Naive thymus-derived CD8-positive, alpha-beta T cell (primary cell): Measurements from ENCODE around the gene LRRK1. TPM values are rescaled to one million over a fixed set of nuclear protein-coding genes. Genes with fewer than 3 reads are reported as not detected.

ENCODE experiments used
- ATAC-seq, 2 donors: fragments of 150-1000 bp; cut with Tn5 transposase in 1 of 2; sonication (Bioruptor Pico), chemical (Tn5 transposase) in 1 of 2; 1 replicate in 1 of 2; 2 replicates in 1 of 2; pipeline ENCODE4 v1.10.0; 2021; ENCODE audit warnings: mild to moderate bottlenecking in 2 of 2, moderate library complexity in 2 of 2
- POLR2A ChIA-PET: fragments of 350-600 bp; sonication (Branson Sonifier 250); formaldehyde crosslinking; loops from one replicate; lab custom pipeline; 2021; ENCODE audit warnings: antibody characterized with exemption; lab: Charles Lee
- DNase-seq, 10 donors: peaks; one replicate each; pipeline versions ENCODE4 v3.0.0 to v3.0.0-alpha.2; 2020 to 2022
- H3K27ac Mint-ChIP-seq, 10 donors: one replicate each; pipeline ENCODE4 v1.8.0; 2020 to 2022; ENCODE audit warnings: mild to moderate bottlenecking in 10 of 10, mixed read lengths in 10 of 10, moderate library complexity in 4 of 10, inconsistent platforms in 1 of 10
- H3K27me3 Mint-ChIP-seq, 5 donors: one replicate each; pipeline ENCODE4 v1.8.0; 2021 to 2022; ENCODE audit warnings: mixed read lengths in 5 of 5
- H3K36me3 Mint-ChIP-seq, 3 donors: one replicate each; pipeline ENCODE4 v1.8.0; 2020 to 2022; ENCODE audit warnings: mixed read lengths in 3 of 3, mild to moderate bottlenecking in 2 of 3, inconsistent platforms in 1 of 3
- H3K4me1 Mint-ChIP-seq, 4 donors: one replicate each; pipeline ENCODE4 v1.8.0; 2021 to 2022; ENCODE audit warnings: mixed read lengths in 4 of 4
- H3K4me3 Mint-ChIP-seq, 10 donors: one replicate each; pipeline ENCODE4 v1.8.0; 2020 to 2022; ENCODE audit warnings: mild to moderate bottlenecking in 10 of 10, mixed read lengths in 10 of 10, moderate library complexity in 6 of 10, inconsistent platforms in 1 of 10
- H3K9me3 Mint-ChIP-seq, 9 donors: one replicate each; pipeline ENCODE4 v1.8.0; 2020 to 2022; ENCODE audit warnings: mixed read lengths in 9 of 9, mild to moderate bottlenecking in 3 of 9, inconsistent platforms in 1 of 9, moderate library complexity in 1 of 9
- polyA plus RNA-seq, 3 donors: library from polyadenylated mRNA; unstranded; fragments of 300-500 nt; fragmentation: Illumina TruSeq; gene quantifications; one replicate each; pipeline ENCODE4 v1.2.3, GENCODE V29; 2021
- total RNA-seq, 8 experiments: library from RNA in 2 of 8; stranded (reverse) in 2 of 8; gene quantifications; one replicate each; pipeline ENCODE4 v1.2.3 and lab custom pipeline; 2021 to 2026

The LRRK1 gene
- total and polyA plus RNA-seq, 5 experiments from 2014 or later = 0.78 to 2.7 TPM; not detected in 3

DNA sequence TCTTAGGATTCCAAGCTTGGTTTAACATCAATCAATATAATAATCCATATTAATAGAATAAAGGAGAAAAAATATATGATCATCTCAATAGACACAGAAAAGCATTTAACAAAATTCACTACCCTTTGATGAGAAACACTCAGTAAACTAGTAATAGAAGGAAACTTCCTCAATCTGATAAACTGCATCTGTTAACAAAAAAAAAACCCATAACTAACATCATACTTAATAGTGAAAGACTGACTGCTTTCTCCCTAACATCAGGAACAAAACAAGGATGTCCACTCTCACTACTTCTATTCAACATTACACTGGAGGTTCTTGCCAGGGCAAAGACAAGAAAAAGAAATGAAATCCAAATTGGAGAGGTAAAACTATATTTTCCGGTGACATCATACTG, 30.5 kb downstream of the LRRK1 start:
- H3K4me1 Mint-ChIP-seq = peaks cover 0 to 1% (median 0%) of the 10 kb centered on the region in 4 donors
- DNase-seq = no peak
- H3K9me3 Mint-ChIP-seq = peaks cover 0 to 3% (median 0%) of the 10 kb centered on the region in 9 donors
- H3K27me3 Mint-ChIP-seq = peaks cover 7 to 29% (median 12%) of the 10 kb centered on the region in 5 donors
- POLR2A ChIA-PET = no interaction called here
- peaks cover 0 to 4% (median 0%) of the 10 kb centered on the region in 3 donors for H3K36me3 Mint-ChIP-seq
- ATAC-seq = no peak
- no peak overlapping the region for H3K4me3 Mint-ChIP-seq
- no peak overlapping the region for H3K27ac Mint-ChIP-seq

DNA sequence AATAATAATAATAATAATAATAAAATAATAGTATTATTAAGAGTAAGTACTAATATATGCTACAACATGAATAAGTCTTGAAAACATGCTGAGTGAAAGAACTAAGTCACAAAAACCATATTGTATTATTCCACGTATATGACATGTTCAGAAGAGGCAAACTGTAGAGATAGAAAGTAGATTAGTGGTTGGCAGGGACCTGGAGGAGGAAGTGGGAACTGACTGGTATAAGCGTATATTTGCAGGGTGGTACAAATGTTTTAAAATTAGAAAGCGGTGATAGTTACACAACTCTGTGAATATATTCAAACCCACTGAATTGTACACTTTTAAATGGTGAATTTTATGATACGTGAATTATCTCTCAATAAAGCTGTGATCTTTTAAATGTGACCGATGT, 32.8 kb downstream of the LRRK1 start:
- no peak overlapping the region for H3K27ac Mint-ChIP-seq
- H3K36me3 Mint-ChIP-seq = peaks cover 0 to 4% (median 0%) of the 10 kb centered on the region in 3 donors
- H3K27me3 Mint-ChIP-seq = peaks cover 7 to 29% (median 14%) of the 10 kb centered on the region in 5 donors
- peaks cover 0 to 1% (median 0%) of the 10 kb centered on the region in 4 donors for H3K4me1 Mint-ChIP-seq
- no peak for DNase-seq
- POLR2A ChIA-PET = no interaction called here
- ATAC-seq = no peak
- H3K4me3 Mint-ChIP-seq = no peak overlapping the region
- peaks cover 0 to 3% (median 0%) of the 10 kb centered on the region in 9 donors for H3K9me3 Mint-ChIP-seq

GRCh38 chr15:100952566-100952965, 33.4 kb downstream of the LRRK1 start:
- ATAC-seq (no peak), DNase-seq (no peak)
- Mint-ChIP-seq H3K4me3 (no peak overlapping the region), H3K27ac (no peak overlapping the region), H3K9me3 (peaks cover 0 to 3% (median 0%) of the 10 kb centered on the region in 9 donors), H3K36me3 (peaks cover 0 to 4% (median 0%) of the 10 kb centered on the region in 3 donors), H3K27me3 (peaks cover 7 to 31% (median 12%) of the 10 kb centered on the region in 5 donors), H3K4me1 (peaks cover 0 to 1% (median 0%) of the 10 kb centered on the region in 4 donors)
- POLR2A ChIA-PET = no interaction called here

DNA sequence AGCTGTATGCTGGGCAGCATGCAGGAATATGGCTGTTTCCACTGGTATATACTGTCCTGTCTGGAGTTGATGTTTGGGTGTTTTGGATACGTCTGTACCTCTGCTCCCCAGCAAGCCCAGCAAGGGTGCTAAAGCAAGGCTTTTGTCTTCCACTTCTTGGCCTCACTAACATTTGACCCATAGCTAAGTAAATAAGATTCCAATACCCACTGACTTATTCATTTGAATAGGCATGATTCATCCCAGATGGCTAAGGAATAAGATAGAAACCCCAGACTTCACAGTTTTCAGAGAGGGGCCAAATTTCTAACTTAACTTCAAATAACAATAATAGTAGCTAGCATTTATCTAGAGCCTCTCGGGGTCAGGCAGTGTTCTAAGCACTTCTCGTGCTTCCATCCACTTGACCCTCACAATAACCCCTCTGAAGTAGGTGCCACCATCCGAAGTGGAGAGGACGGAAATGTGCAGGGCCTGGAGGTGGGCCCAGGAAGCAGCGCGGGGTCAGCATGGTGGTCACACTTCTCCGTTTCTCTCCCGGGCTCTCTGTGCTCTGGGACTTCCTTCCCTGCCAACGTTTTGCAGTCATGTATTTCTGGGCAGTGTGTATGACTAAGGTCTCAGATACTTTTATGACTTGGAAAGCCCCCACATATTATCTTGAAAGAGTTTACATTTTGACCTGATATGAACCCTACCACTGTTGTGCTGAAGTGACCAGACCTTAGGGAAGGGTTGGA, 39.3 kb downstream of the LRRK1 start:
- no peak for DNase-seq
- H3K27ac Mint-ChIP-seq = no peak overlapping the region
- peaks cover 4 to 36% (median 18%) of the 10 kb centered on the region in 5 donors for H3K27me3 Mint-ChIP-seq
- POLR2A ChIA-PET = no interaction called here
- H3K4me1 Mint-ChIP-seq = peaks cover 0 to 2% (median 0%) of the 10 kb centered on the region in 4 donors
- H3K9me3 Mint-ChIP-seq = no peaks in the 10 kb centered on the region
- ATAC-seq = no peak
- no peaks in the 10 kb centered on the region for H3K36me3 Mint-ChIP-seq
- no peak overlapping the region for H3K4me3 Mint-ChIP-seq

DNA sequence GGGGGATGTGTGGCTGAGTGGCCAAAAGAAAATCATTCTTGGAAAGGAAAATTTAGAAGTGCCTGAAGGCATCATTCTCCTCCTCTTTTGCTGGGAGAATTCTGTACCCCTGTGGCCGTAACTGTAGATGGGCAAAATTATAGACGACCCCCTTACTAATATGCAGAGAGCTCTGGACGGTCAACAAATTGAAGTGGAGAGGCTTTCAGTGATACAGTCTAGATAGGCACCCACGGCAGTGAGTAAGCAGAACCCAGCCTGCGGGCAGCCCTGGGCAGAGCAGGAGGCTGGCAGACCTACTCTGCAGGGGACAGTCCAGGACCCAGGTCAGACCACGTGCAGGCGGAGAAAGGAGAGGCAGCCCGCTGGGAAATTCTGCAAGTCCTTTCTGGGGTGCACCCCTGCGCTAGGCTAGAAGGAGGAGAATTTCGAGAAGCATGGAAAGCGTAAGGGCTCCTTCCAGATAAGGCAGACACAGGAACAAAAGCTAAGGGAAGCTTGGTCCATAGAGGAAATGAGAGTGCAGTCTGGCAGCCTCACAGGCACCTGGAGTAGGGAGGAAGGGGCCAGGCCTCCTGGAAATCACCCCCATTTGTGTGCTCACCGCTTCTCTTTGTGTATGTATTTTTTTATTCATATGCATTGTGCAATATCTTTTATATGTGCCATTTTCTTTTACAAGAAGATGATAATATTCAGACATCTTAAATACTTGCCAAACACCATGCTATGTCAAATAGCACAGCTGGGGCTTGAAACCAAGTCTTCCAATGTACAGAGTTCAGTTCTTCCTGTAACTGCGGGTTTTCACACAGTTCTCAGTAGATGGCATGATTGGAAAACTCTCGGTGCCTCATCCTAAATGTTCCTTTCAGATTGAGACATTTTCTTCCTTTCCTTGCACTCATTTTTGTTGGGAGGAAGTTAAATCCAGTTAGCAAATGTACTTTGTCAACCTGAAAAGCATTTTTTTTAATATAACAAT, 40.2 kb downstream of the LRRK1 start:
- no peaks in the 10 kb centered on the region for H3K36me3 Mint-ChIP-seq
- H3K27ac Mint-ChIP-seq = no peak overlapping the region
- H3K9me3 Mint-ChIP-seq = no peaks in the 10 kb centered on the region
- H3K4me3 Mint-ChIP-seq = no peak overlapping the region
- H3K27me3 Mint-ChIP-seq = peaks cover 4 to 45% (median 21%) of the 10 kb centered on the region in 5 donors
- POLR2A ChIA-PET = no interaction called here
- no peak for DNase-seq
- no peak for ATAC-seq
- peaks cover 0 to 2% (median 0%) of the 10 kb centered on the region in 4 donors for H3K4me1 Mint-ChIP-seq

- H3K36me3 Mint-ChIP-seq = peaks cover 0 to 3% (median 0%) of the 10 kb centered on the region in 3 donors
- peaks cover 10 to 52% (median 31%) of the 10 kb centered on the region in 5 donors for H3K27me3 Mint-ChIP-seq
- DNase-seq = no peak
- no peak overlapping the region for H3K4me3 Mint-ChIP-seq
- no peaks in the 10 kb centered on the region for H3K4me1 Mint-ChIP-seq
- H3K27ac Mint-ChIP-seq = no peak overlapping the region
- POLR2A ChIA-PET = no interaction called here
- peaks cover 0 to 4% (median 0%) of the 10 kb centered on the region in 9 donors for H3K9me3 Mint-ChIP-seq
- ATAC-seq = no peak
Measured at GRCh38 chr15:100966997-100967396, 47.8 kb downstream of the LRRK1 start.

- Mint-ChIP-seq H3K27ac (no peak overlapping the region), H3K36me3 (peaks cover 0 to 3% (median 0%) of the 10 kb centered on the region in 3 donors), H3K4me1 (peaks cover 0 to 5% (median 1%) of the 10 kb centered on the region in 4 donors), H3K9me3 (peaks cover 0 to 4% (median 0%) of the 10 kb centered on the region in 9 donors), H3K4me3 (no peak overlapping the region), H3K27me3 (peaks cover 16 to 55% (median 33%) of the 10 kb centered on the region in 5 donors)
- POLR2A ChIA-PET = no interaction called here
- DNase-seq = no peak
- ATAC-seq = no peak
Measured at GRCh38 chr15:100968050-100968966, 49.2 kb downstream of the LRRK1 start.

- POLR2A ChIA-PET = no interaction called here
- ATAC-seq (no peak), DNase-seq (no peak)
- Mint-ChIP-seq H3K36me3 (peaks cover 0 to 15% (median 0%) of the 10 kb centered on the region in 3 donors), H3K27ac (no peak overlapping the region), H3K4me1 (peaks cover 0 to 5% (median 2%) of the 10 kb centered on the region in 4 donors), H3K27me3 (peaks cover 34 to 80% (median 46%) of the 10 kb centered on the region in 5 donors), H3K9me3 (peaks cover 0 to 14% (median 3%) of the 10 kb centered on the region in 9 donors), H3K4me3 (peak overlapping the region in 2 of 10 donors; percentile 27 to 28)
Measured at GRCh38 chr15:100972975-100973350, 53.8 kb downstream of the LRRK1 start.

DNA sequence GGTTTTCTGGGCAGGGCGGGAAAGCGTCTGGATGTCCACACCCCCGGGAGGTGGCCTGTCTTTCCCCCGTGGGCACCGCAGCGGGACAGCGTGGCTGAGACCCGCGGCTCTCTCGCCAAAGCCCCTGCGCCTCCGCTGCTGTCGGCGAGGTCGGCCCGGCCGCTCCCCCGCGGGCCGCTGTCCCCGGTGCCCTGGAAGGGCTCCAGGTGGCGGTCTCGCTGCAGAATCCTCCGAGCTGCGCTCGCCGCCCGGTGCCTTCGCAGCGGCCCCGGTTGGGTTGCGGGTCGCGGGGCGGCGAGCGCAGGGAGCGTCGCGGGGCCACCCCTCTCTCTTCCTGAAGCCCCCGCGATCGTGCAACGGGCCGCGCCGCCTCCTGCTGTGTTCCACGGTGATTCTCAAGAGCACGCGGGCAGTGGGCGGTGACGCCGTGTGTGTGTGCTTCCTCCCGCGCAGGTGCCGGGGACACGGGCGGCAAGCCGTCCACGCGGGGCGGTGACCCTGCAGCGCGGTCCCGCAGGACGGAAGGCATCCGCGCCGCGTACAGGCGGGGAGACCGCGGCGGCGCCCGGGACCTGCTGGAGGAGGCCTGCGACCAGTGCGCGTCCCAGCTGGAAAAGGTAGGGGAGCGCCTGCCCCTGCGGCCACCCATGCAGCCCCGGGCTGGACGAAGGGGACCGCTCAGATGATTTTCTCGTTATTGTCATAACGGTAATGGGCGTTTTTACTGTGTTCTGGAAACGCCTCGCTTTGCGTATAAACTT, 54.4 kb downstream of the LRRK1 start:
- POLR2A ChIA-PET = no interaction called here
- H3K27ac Mint-ChIP-seq = no peak overlapping the region
- H3K4me1 Mint-ChIP-seq = peaks cover 0 to 5% (median 2%) of the 10 kb centered on the region in 4 donors
- ATAC-seq (peak in 1 of 2 donors; percentile 18), DNase-seq (no peak)
- peaks cover 0 to 18% (median 0%) of the 10 kb centered on the region in 3 donors for H3K36me3 Mint-ChIP-seq
- H3K4me3 Mint-ChIP-seq = peak overlapping the region in 2 of 10 donors; percentile 19
- peaks cover 0 to 15% (median 3%) of the 10 kb centered on the region in 9 donors for H3K9me3 Mint-ChIP-seq
- H3K27me3 Mint-ChIP-seq = peaks cover 35 to 80% (median 46%) of the 10 kb centered on the region in 5 donors

GRCh38 chr15:100975043-100975442, 55.9 kb downstream of the LRRK1 start:
- Mint-ChIP-seq H3K9me3 (peaks cover 0 to 23% (median 10%) of the 10 kb centered on the region in 9 donors), H3K4me3 (no peak overlapping the region), H3K4me1 (peaks cover 0 to 5% (median 2%) of the 10 kb centered on the region in 4 donors), H3K36me3 (peaks cover 0 to 25% (median 0%) of the 10 kb centered on the region in 3 donors), H3K27me3 (peaks cover 32 to 66% (median 37%) of the 10 kb centered on the region in 5 donors), H3K27ac (no peak overlapping the region)
- no peak for ATAC-seq
- POLR2A ChIA-PET = no interaction called here
- no peak for DNase-seq

DNA sequence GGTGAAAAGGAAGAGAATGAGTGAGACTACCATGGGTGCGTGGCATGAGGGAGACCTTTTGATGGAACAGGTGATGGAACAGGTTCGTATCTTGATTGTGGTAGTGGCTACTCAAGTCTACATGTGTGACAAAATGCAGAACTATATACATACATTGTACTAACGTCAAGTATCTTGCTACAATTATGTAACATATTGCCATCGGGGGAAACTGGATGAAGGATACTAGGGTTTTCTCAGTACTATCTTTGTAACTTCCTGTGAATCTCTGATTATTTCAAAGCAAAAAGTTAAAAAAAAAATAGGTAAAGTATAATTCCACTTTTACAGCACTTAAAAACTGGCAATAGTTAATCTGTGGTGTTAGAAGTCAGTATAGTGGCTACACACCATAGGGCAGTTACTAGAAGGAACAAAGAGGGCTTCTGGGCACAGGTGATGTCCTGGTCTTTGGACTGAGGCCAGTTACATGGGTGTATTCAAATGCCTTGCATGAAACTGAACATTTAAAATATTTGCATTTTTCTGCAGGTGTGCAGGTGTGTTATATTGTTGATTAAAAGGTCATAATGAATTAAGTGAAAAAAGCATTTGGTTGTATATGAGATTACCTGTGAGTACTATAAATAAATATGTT, 61.4 kb downstream of the LRRK1 start:
- POLR2A ChIA-PET = no interaction called here
- ATAC-seq (no peak), DNase-seq (no peak)
- H3K36me3 Mint-ChIP-seq = peaks cover 0 to 26% (median 0%) of the 10 kb centered on the region in 3 donors
- no peaks in the 10 kb centered on the region for H3K4me1 Mint-ChIP-seq
- H3K9me3 Mint-ChIP-seq = peaks cover 2 to 34% (median 13%) of the 10 kb centered on the region in 9 donors
- H3K27me3 Mint-ChIP-seq = peaks cover 11 to 46% (median 27%) of the 10 kb centered on the region in 5 donors
- H3K27ac Mint-ChIP-seq = no peak overlapping the region
- no peak overlapping the region for H3K4me3 Mint-ChIP-seq
